ENCODE data around the gene MAP4K1.

DNA sequence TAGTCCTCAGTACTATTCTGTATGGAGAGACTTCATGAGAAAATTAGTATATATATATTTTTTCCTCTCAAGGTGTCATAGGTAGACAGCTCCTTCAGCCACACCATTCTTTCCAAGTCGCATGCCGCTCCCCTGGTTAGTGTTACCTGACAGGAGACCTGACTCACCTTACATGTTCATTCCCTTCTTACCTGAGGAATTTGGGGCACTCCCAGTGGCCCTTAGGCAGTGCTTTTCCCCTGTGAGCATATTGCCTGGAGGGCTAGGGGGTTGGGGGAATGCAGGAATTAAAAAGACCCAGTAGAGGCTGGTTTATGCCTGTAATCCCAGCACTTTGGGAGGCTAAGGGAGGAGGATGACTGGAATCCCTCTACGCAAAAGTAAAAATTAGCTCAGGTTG is 20.7 kb upstream of the MAP4K1 start:
- TF ChIP-seq, protein P1, sequence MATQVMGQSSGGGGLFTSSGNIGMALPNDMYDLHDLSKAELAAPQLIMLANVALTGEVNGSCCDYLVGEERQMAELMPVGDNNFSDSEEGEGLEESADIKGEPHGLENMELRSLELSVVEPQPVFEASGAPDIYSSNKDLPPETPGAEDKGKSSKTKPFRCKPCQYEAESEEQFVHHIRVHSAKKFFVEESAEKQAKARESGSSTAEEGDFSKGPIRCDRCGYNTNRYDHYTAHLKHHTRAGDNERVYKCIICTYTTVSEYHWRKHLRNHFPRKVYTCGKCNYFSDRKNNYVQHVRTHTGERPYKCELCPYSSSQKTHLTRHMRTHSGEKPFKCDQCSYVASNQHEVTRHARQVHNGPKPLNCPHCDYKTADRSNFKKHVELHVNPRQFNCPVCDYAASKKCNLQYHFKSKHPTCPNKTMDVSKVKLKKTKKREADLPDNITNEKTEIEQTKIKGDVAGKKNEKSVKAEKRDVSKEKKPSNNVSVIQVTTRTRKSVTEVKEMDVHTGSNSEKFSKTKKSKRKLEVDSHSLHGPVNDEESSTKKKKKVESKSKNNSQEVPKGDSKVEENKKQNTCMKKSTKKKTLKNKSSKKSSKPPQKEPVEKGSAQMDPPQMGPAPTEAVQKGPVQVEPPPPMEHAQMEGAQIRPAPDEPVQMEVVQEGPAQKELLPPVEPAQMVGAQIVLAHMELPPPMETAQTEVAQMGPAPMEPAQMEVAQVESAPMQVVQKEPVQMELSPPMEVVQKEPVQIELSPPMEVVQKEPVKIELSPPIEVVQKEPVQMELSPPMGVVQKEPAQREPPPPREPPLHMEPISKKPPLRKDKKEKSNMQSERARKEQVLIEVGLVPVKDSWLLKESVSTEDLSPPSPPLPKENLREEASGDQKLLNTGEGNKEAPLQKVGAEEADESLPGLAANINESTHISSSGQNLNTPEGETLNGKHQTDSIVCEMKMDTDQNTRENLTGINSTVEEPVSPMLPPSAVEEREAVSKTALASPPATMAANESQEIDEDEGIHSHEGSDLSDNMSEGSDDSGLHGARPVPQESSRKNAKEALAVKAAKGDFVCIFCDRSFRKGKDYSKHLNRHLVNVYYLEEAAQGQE (IDR thresholded peaks at IDR 0.05; ENCODE audit: low read depth), result no peak
- no peak for TF ChIP-seq EP300 (IDR thresholded peaks at IDR 0.05; ENCODE audit: borderline replicate concordance)
- TF ChIP-seq RAD21 (IDR thresholded peaks at IDR 0.05; ENCODE audit: low read depth), result no peak
- no peak for TF ChIP-seq TCF12 (IDR thresholded peaks at IDR 0.05; ENCODE audit: low read depth)
- no peak for TF ChIP-seq YY1 (IDR thresholded peaks at IDR 0.05; ENCODE audit: low read depth)
- TF ChIP-seq TEAD4 (IDR thresholded peaks at IDR 0.05), result no peak
- no peak for TF ChIP-seq TAF1 (IDR thresholded peaks at IDR 0.05; ENCODE audit: low read depth)
- TF ChIP-seq CREB1 (IDR thresholded peaks at IDR 0.05; ENCODE audit: low read depth), result no peak
- TF ChIP-seq, protein P2, sequence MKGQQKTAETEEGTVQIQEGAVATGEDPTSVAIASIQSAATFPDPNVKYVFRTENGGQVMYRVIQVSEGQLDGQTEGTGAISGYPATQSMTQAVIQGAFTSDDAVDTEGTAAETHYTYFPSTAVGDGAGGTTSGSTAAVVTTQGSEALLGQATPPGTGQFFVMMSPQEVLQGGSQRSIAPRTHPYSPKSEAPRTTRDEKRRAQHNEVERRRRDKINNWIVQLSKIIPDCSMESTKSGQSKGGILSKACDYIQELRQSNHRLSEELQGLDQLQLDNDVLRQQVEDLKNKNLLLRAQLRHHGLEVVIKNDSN (IDR thresholded peaks at IDR 0.05), result no peak
